ENCODE data around the gene GSTT2B. TPM values are rescaled to one million over a fixed set of nuclear protein-coding genes. Genes with fewer than 3 reads are reported as not detected.
A peak's percentile ranks its signal among the peaks of the same experiment; 100 is the strongest.
"Not testable (repeated sequence)": the region's sequence is repeated elsewhere in the genome, so short reads cannot be mapped to it uniquely, and the experiment has no call there.

The GSTT2B gene
- total RNA-seq, 2 experiments from 2014 or later, result not detected

GRCh38 chr22:23974836-23975352 lies 13.9 kb upstream of the GSTT2B start:
- Mint-ChIP-seq H3K4me1 (peaks cover 18% of the 10 kb centered on the region), H3K36me3 (ENCODE audit: low read depth) (peaks cover 19% of the 10 kb centered on the region)
- CTCF ChIA-PET, H3K27me3 Mint-ChIP-seq, H3K9me3 Mint-ChIP-seq, POLR2A ChIA-PET, H3K27ac Mint-ChIP-seq, DNase-seq, H3K4me3 Mint-ChIP-seq: not testable (repeated sequence)

GRCh38 chr22:23974345-23974744 lies 13.3 kb upstream of the GSTT2B start, which contains the start of gene DDT:
TSS of gene DDT (minus strand) at chr22:23974441. CDS start at chr22:23974414, 27 bp downstream.
- Mint-ChIP-seq H3K4me1 (peaks cover 21% of the 10 kb centered on the region), H3K36me3 (ENCODE audit: low read depth) (peaks cover 23% of the 10 kb centered on the region)
- POLR2A ChIA-PET, CTCF ChIA-PET, H3K4me3 Mint-ChIP-seq, H3K9me3 Mint-ChIP-seq, DNase-seq, H3K27me3 Mint-ChIP-seq, H3K27ac Mint-ChIP-seq: not testable (repeated sequence)

GRCh38 chr22:23971927-23972326 lies 10.9 kb upstream of the GSTT2B start:
- H3K27ac Mint-ChIP-seq, POLR2A ChIA-PET, DNase-seq, H3K27me3 Mint-ChIP-seq, H3K9me3 Mint-ChIP-seq: not testable (repeated sequence)
- peaks cover 25% of the 10 kb centered on the region for H3K4me1 Mint-ChIP-seq
- peak overlapping the region; percentile 50 for H3K4me3 Mint-ChIP-seq
- H3K36me3 Mint-ChIP-seq (ENCODE audit: low read depth), result peaks cover 27% of the 10 kb centered on the region
- CTCF ChIA-PET, result interaction anchor here (1.2 to 1.4 kb wide), 2 partner anchors 45 to 78 kb away, joined by 3 read pairs; partner anchors contain the start of gene MIF

GRCh38 chr22:23970816-23971486 lies 10.0 kb upstream of the GSTT2B start:
- DNase-seq, result no peak
- no peaks in the 10 kb centered on the region for H3K27me3 Mint-ChIP-seq
- H3K27ac Mint-ChIP-seq, result no peak overlapping the region
- no peaks in the 10 kb centered on the region for H3K9me3 Mint-ChIP-seq
- peaks cover 25% of the 10 kb centered on the region for H3K4me1 Mint-ChIP-seq
- H3K36me3 Mint-ChIP-seq (ENCODE audit: low read depth), result peaks cover 27% of the 10 kb centered on the region
- POLR2A ChIA-PET, result no interaction called here
- CTCF ChIA-PET, result interaction anchor here (1.2 to 1.4 kb wide), 2 partner anchors 44 to 77 kb away, joined by 3 read pairs; partner anchors contain the start of gene MIF
- no peak overlapping the region for H3K4me3 Mint-ChIP-seq

GRCh38 chr22:23970201-23970641 lies 9.2 kb upstream of the GSTT2B start:
- DNase-seq, result no peak
- peaks cover 27% of the 10 kb centered on the region for H3K36me3 Mint-ChIP-seq (ENCODE audit: low read depth)
- H3K4me3 Mint-ChIP-seq, result peak overlapping the region; percentile 0
- POLR2A ChIA-PET, result no interaction called here
- no peak overlapping the region for H3K27ac Mint-ChIP-seq
- H3K9me3 Mint-ChIP-seq, result no peaks in the 10 kb centered on the region
- peaks cover 25% of the 10 kb centered on the region for H3K4me1 Mint-ChIP-seq
- CTCF ChIA-PET, result no interaction called here
- no peaks in the 10 kb centered on the region for H3K27me3 Mint-ChIP-seq

- POLR2A ChIA-PET, result no interaction called here
- peaks cover 27% of the 10 kb centered on the region for H3K36me3 Mint-ChIP-seq (ENCODE audit: low read depth)
- no peak overlapping the region for H3K27ac Mint-ChIP-seq
- DNase-seq, result no peak
- H3K4me1 Mint-ChIP-seq, result peaks cover 25% of the 10 kb centered on the region
- H3K9me3 Mint-ChIP-seq, result no peaks in the 10 kb centered on the region
- CTCF ChIA-PET, result no interaction called here
- no peaks in the 10 kb centered on the region for H3K27me3 Mint-ChIP-seq
- no peak overlapping the region for H3K4me3 Mint-ChIP-seq
These were observed 8.1 kb upstream of the GSTT2B start for GRCh38 chr22:23969071-23969470.

- H3K4me1 Mint-ChIP-seq, result peaks cover 20% of the 10 kb centered on the region
- H3K9me3 Mint-ChIP-seq, H3K27ac Mint-ChIP-seq, H3K4me3 Mint-ChIP-seq, CTCF ChIA-PET, DNase-seq, POLR2A ChIA-PET, H3K27me3 Mint-ChIP-seq: not testable (repeated sequence)
- H3K36me3 Mint-ChIP-seq (ENCODE audit: low read depth), result peaks cover 23% of the 10 kb centered on the region
These were observed 5.6 kb upstream of the GSTT2B start, which contains the start of gene DDTL for GRCh38 chr22:23966568-23966967. TSS of gene DDTL (plus strand) at chr22:23966888. CDS start at chr22:23966915, 27 bp downstream.

GRCh38 chr22:23966094-23966493 lies 5.1 kb upstream of the GSTT2B start:
- CTCF ChIA-PET, H3K27me3 Mint-ChIP-seq, POLR2A ChIA-PET, DNase-seq, H3K9me3 Mint-ChIP-seq, H3K27ac Mint-ChIP-seq, H3K4me3 Mint-ChIP-seq: not testable (repeated sequence)
- peaks cover 18% of the 10 kb centered on the region for H3K36me3 Mint-ChIP-seq (ENCODE audit: low read depth)
- peaks cover 16% of the 10 kb centered on the region for H3K4me1 Mint-ChIP-seq

GRCh38 chr22:23956301-23956900 lies 4.6 kb downstream of the GSTT2B start:
- peak; percentile 85 for DNase-seq
- H3K27ac Mint-ChIP-seq; H3K4me3 Mint-ChIP-seq; POLR2A ChIA-PET; H3K36me3 Mint-ChIP-seq (ENCODE audit: low read depth); H3K27me3 Mint-ChIP-seq; H3K4me1 Mint-ChIP-seq; H3K9me3 Mint-ChIP-seq: not testable (repeated sequence)
- CTCF ChIA-PET, result interaction anchor here (0.8 to 0.9 kb wide), 2 partner anchors 220 to 291 kb away, joined by 3 read pairs; no protein-coding TSS in a partner anchor

- DNase-seq; H3K27me3 Mint-ChIP-seq; H3K9me3 Mint-ChIP-seq; POLR2A ChIA-PET; H3K27ac Mint-ChIP-seq; H3K4me3 Mint-ChIP-seq; H3K4me1 Mint-ChIP-seq; H3K36me3 Mint-ChIP-seq (ENCODE audit: low read depth): not testable (repeated sequence)
- CTCF ChIA-PET, result interaction anchor here (0.8 to 0.9 kb wide), 2 partner anchors 221 to 291 kb away, joined by 3 read pairs; no protein-coding TSS in a partner anchor
These were observed 5.1 kb downstream of the GSTT2B start for GRCh38 chr22:23955886-23956285.

- H3K36me3 Mint-ChIP-seq (ENCODE audit: low read depth); H3K9me3 Mint-ChIP-seq; CTCF ChIA-PET; DNase-seq; H3K27me3 Mint-ChIP-seq; H3K27ac Mint-ChIP-seq; H3K4me1 Mint-ChIP-seq; H3K4me3 Mint-ChIP-seq; POLR2A ChIA-PET: not testable (repeated sequence)
These were observed 6.0 kb downstream of the GSTT2B start for GRCh38 chr22:23954991-23955305.

GRCh38 chr22:23954193-23954990 lies 6.6 kb downstream of the GSTT2B start:
- H3K4me3 Mint-ChIP-seq, CTCF ChIA-PET, H3K27ac Mint-ChIP-seq: not testable (repeated sequence)

GRCh38 chr22:23953485-23953884 lies 7.5 kb downstream of the GSTT2B start:
- H3K4me3 Mint-ChIP-seq; DNase-seq; H3K36me3 Mint-ChIP-seq (ENCODE audit: low read depth); H3K9me3 Mint-ChIP-seq; POLR2A ChIA-PET; H3K27me3 Mint-ChIP-seq; H3K27ac Mint-ChIP-seq; CTCF ChIA-PET; H3K4me1 Mint-ChIP-seq: not testable (repeated sequence)

More at GRCh38 chr22:23954193-23954990, 6.6 kb downstream of the GSTT2B start:
- H3K27me3 Mint-ChIP-seq; H3K36me3 Mint-ChIP-seq (ENCODE audit: low read depth); H3K9me3 Mint-ChIP-seq; H3K4me1 Mint-ChIP-seq; DNase-seq; POLR2A ChIA-PET: not testable (repeated sequence)

All from activated CD4-positive, alpha-beta T cell treated with anti-CD3 and anti-CD28 coated beads, Interleukin-2, amount 10 ng/mL, durations not matched to agents 7 days and 5 days (primary cell).